SHP77 treated with DMSO at 0.1 percent for 48 hours (cell line): ENCODE results near the gene RPAP2.

Experiments used
- DNase-seq: peaks from one replicate; lab custom pipeline; 2025; lab: John Stamatoyannopoulos, UW

RPAP2 gene

GRCh38 chr1:92447033-92447681 lies 148.3 kb downstream of the RPAP2 start:
- no peak for DNase-seq

- DNase-seq = no peak
These were observed 149.1 kb downstream of the RPAP2 start for GRCh38 chr1:92447976-92448375.
